ENCODE results near the gene ZNF853.

DNA sequence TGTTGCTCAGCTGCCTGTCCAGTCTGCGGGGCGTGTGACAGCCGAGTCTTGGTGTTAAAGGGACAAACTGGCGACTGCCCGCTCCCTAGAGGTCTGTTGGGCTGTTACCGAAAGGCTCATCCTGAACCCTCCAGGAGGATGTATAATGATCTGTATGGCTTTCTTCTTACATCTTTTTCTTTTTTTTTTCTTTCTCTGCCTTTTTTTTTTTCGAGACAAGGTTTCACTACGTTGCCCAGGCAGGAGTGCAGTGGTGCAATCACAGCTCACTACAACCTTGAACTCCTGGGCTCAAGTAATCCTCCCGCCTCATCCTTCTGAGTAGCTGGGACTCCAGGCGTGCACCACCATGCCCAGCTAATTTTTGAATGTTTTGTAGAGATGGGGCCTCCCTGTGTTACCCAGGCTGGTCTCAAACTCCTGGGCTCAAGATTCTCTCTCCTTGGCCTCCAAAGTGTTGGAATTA, 24.7 kb upstream of the ZNF853 start:
- TF ChIP-seq CTCF (IDR thresholded peaks at IDR 0.05) (no peak), EZH2 (IDR thresholded peaks at IDR 0.05; ENCODE audit: borderline replicate concordance, insufficient read depth, low read depth, low read length, poor library complexity, severe bottlenecking) (no peak)

All from B cell (primary cell).